Measurements from ENCODE around the gene ZDHHC7. TPM values are rescaled to one million over a fixed set of nuclear protein-coding genes. Genes with fewer than 3 reads are reported as not detected.

ZDHHC7 gene
- total and polyA plus RNA-seq, 9 of the 15 experiments (the other 6 are each of a cell fraction or from before 2014, with no cell fraction given): 1.7 to 49.7 (median 37.4) TPM

GRCh38 chr16:85046931-85047866 lies 35.9 kb upstream of the ZDHHC7 start (continued):
- peak; percentile 87 for TF ChIP-seq MYC (IDR thresholded peaks at IDR 0.05; ENCODE audit: low read depth, low read length)
- no peak; the same call in 1 of the 2 replicates for TF ChIP-seq MYC (CRISPR knock-in tag; IDR thresholded peaks at IDR 0.05; ENCODE audit: borderline replicate concordance, low read depth)
- TF ChIP-seq XRCC3 (IDR thresholded peaks at IDR 0.05): no peak
- no peak for TF ChIP-seq PTRF (tag; IDR thresholded peaks at IDR 0.05)
- TF ChIP-seq, protein P1, sequence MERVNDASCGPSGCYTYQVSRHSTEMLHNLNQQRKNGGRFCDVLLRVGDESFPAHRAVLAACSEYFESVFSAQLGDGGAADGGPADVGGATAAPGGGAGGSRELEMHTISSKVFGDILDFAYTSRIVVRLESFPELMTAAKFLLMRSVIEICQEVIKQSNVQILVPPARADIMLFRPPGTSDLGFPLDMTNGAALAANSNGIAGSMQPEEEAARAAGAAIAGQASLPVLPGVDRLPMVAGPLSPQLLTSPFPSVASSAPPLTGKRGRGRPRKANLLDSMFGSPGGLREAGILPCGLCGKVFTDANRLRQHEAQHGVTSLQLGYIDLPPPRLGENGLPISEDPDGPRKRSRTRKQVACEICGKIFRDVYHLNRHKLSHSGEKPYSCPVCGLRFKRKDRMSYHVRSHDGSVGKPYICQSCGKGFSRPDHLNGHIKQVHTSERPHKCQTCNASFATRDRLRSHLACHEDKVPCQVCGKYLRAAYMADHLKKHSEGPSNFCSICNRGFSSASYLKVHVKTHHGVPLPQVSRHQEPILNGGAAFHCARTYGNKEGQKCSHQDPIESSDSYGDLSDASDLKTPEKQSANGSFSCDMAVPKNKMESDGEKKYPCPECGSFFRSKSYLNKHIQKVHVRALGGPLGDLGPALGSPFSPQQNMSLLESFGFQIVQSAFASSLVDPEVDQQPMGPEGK (CRISPR knock-in tag; IDR thresholded peaks at IDR 0.05; ENCODE audit: borderline replicate concordance): 0 out of 2 replicates have a peak, but pooled peaks have one; percentile 69
- TF ChIP-seq TGIF2 (CRISPR knock-in tag; IDR thresholded peaks at IDR 0.05): no peak; the same call in 1 of the 2 replicates
- TF ChIP-seq BMI1 (IDR thresholded peaks at IDR 0.05; ENCODE audit: low read length): no peak
- TF ChIP-seq MTF1 (CRISPR knock-in tag; IDR thresholded peaks at IDR 0.05; ENCODE audit: borderline replicate concordance): no peak
- TF ChIP-seq SNIP1 (IDR thresholded peaks at IDR 0.05; ENCODE audit: low read depth): no peak
- TF ChIP-seq ZNF79 (CRISPR knock-in tag; IDR thresholded peaks at IDR 0.05; ENCODE audit: low read depth): no peak; the same call in 1 of the 2 replicates
- no peak for TF ChIP-seq ID3 (CRISPR knock-in tag; IDR thresholded peaks at IDR 0.05)
- TF ChIP-seq ID3 (tag; IDR thresholded peaks at IDR 0.05): peak; percentile 44; the same call in 1 of the 2 replicates
- TF ChIP-seq TEAD2 (tag; IDR thresholded peaks at IDR 0.05): no peak
- TF ChIP-seq RFX7 (CRISPR knock-in tag; IDR thresholded peaks at IDR 0.05): no peak
- TF ChIP-seq CC2D1A (IDR thresholded peaks at IDR 0.05): peak; percentile 67; the same call in 1 of the 2 replicates
- peak; percentile 90 for TF ChIP-seq MTA2 (IDR thresholded peaks at IDR 0.05; ENCODE audit: low read depth)
- no peak for TF ChIP-seq TAF15 (IDR thresholded peaks at IDR 0.05; ENCODE audit: low read depth, low read length)
- peak in 1 of 2 experiments; percentile 74; a peak in 2 of 4 replicates for TF ChIP-seq TEAD1 (CRISPR knock-in tag; IDR thresholded peaks at IDR 0.05)
- TF ChIP-seq XRCC5 (IDR thresholded peaks at IDR 0.05; ENCODE audit: low read depth, low read length): peak; percentile 79; the same call in 1 of the 2 replicates
- TF ChIP-seq SMAD1 (IDR thresholded peaks at IDR 0.05; ENCODE audit: low read depth, low read length, partially characterized antibody): peak; percentile 78
- no peak for TF ChIP-seq NFE2L1 (tag; IDR thresholded peaks at IDR 0.05; ENCODE audit: borderline replicate concordance, low read depth)
- TF ChIP-seq FOXP4 (CRISPR knock-in tag; IDR thresholded peaks at IDR 0.05; ENCODE audit: borderline replicate concordance): 0 out of 2 replicates have a peak, but pooled peaks have one; percentile 36

Measured in K562 (cell line).